OCI-M2 (cell line): ENCODE results near the gene CASP4.
"Not testable (repeated sequence)": the region's sequence is repeated elsewhere in the genome, so short reads cannot be mapped to it uniquely, and the experiment has no call there.

Experiments
- DNase-seq: peaks from one replicate; lab custom pipeline; 2025; ENCODE audit not compliant: unreplicated experiment; lab: John Stamatoyannopoulos, UW

CASP4 gene

GRCh38 chr11:104957280-104957679, 11.1 kb downstream of the CASP4 start:
- no peak for DNase-seq

- DNase-seq: no peak
Observed at GRCh38 chr11:104956528-104956927, 11.8 kb downstream of the CASP4 start.

GRCh38 chr11:104946907-104947306, 21.5 kb downstream of the CASP4 start:
- DNase-seq: no peak

- DNase-seq: no peak
Observed at GRCh38 chr11:104944076-104944475, 24.3 kb downstream of the CASP4 start.

- DNase-seq: no peak
Observed at GRCh38 chr11:104943561-104943960, 24.8 kb downstream of the CASP4 start.

- DNase-seq: no peak
Observed at GRCh38 chr11:104934594-104934993, 33.8 kb downstream of the CASP4 start.

GRCh38 chr11:104934073-104934472, 34.3 kb downstream of the CASP4 start:
- DNase-seq: not testable (repeated sequence)

GRCh38 chr11:104928811-104929210, 39.6 kb downstream of the CASP4 start:
- no peak for DNase-seq

GRCh38 chr11:104926771-104927611, 41.4 kb downstream of the CASP4 start:
- no peak for DNase-seq

GRCh38 chr11:104925850-104926249, 42.5 kb downstream of the CASP4 start:
- DNase-seq: no peak

- DNase-seq: no peak
Observed at GRCh38 chr11:104918113-104918824, 50.1 kb downstream of the CASP4 start.

GRCh38 chr11:104917271-104918112, 50.9 kb downstream of the CASP4 start:
- DNase-seq: no peak

- no peak for DNase-seq
Observed at GRCh38 chr11:104916442-104916841, 51.9 kb downstream of the CASP4 start.

- no peak for DNase-seq
Observed at GRCh38 chr11:104912102-104912501, 56.3 kb downstream of the CASP4 start.

GRCh38 chr11:104908186-104908531, 60.2 kb downstream of the CASP4 start:
- no peak for DNase-seq

GRCh38 chr11:104907521-104908185, 60.7 kb downstream of the CASP4 start:
- DNase-seq: no peak

GRCh38 chr11:104905271-104905670, 63.1 kb downstream of the CASP4 start:
- DNase-seq: no peak

GRCh38 chr11:104899226-104899625, 69.1 kb downstream of the CASP4 start:
- no peak for DNase-seq

GRCh38 chr11:104898685-104899013, 69.7 kb downstream of the CASP4 start:
- DNase-seq: no peak

GRCh38 chr11:104897891-104898684, 70.3 kb downstream of the CASP4 start, which contains the start of gene CASP12:
TSS of gene CASP12 (minus strand) at chr11:104898460.
- no peak for DNase-seq
